ENCODE measurements around the gene CABLES2.

CABLES2 gene

GRCh38 chr20:62368976-62369814 lies 37.9 kb downstream of the CABLES2 start:
- Mint-ChIP-seq H3K4me1 (peaks cover 19% of the 10 kb centered on the region), H3K9me3 (no peaks in the 10 kb centered on the region), H3K4me3 (no peak overlapping the region), H3K36me3 (no peaks in the 10 kb centered on the region), H3K27ac (no peak overlapping the region)
- no peak for ATAC-seq
- DNase-seq (ENCODE audit: low spot score in 2 of 2), result no peak

GRCh38 chr20:62368392-62368975 lies 38.6 kb downstream of the CABLES2 start:
- peak overlapping the region; percentile 73 for H3K4me3 Mint-ChIP-seq
- no peak for ATAC-seq

GRCh38 chr20:62367633-62368391 lies 39.3 kb downstream of the CABLES2 start:
- no peak for DNase-seq (ENCODE audit: low spot score in 2 of 2)
- peaks cover 15% of the 10 kb centered on the region for H3K4me1 Mint-ChIP-seq
- H3K9me3 Mint-ChIP-seq, result no peaks in the 10 kb centered on the region
- ATAC-seq, result no peak
- H3K4me3 Mint-ChIP-seq, result peak overlapping the region; percentile 73
- no peaks in the 10 kb centered on the region for H3K36me3 Mint-ChIP-seq
- no peak overlapping the region for H3K27ac Mint-ChIP-seq

More at GRCh38 chr20:62368392-62368975, 38.6 kb downstream of the CABLES2 start:
- Mint-ChIP-seq H3K9me3 (no peaks in the 10 kb centered on the region), H3K27ac (no peak overlapping the region), H3K4me1 (peaks cover 19% of the 10 kb centered on the region), H3K36me3 (no peaks in the 10 kb centered on the region)
- DNase-seq (ENCODE audit: low spot score in 2 of 2), result no peak

- peaks cover 13% of the 10 kb centered on the region for H3K4me1 Mint-ChIP-seq
- no peak within 1 kb of the TSS for H3K27ac Mint-ChIP-seq
- H3K9me3 Mint-ChIP-seq, result no peaks in the 10 kb centered on the region
- peak within 1 kb of the TSS; percentile 73 for H3K4me3 Mint-ChIP-seq
- peak; percentile 57 for ATAC-seq
- H3K36me3 Mint-ChIP-seq, result no peaks in the 10 kb centered on the region
- peak in 1 of 2 donors; percentile 34 for DNase-seq (ENCODE audit: low spot score in 2 of 2)
Measured at GRCh38 chr20:62367136-62367632, 39.9 kb downstream of the CABLES2 start, which contains the start of gene LAMA5. Gene LAMA5, minus strand, starts transcription at chr20:62367312. Its CDS starts 67 bp downstream, at chr20:62367245.

GRCh38 chr20:62366370-62367135 lies 40.5 kb downstream of the CABLES2 start:
- Mint-ChIP-seq H3K4me3 (peak overlapping the region; percentile 39), H3K36me3 (no peaks in the 10 kb centered on the region), H3K4me1 (peaks cover 13% of the 10 kb centered on the region), H3K27ac (no peak overlapping the region), H3K9me3 (no peaks in the 10 kb centered on the region)
- ATAC-seq (no peak), DNase-seq (ENCODE audit: low spot score in 2 of 2) (peak in 1 of 2 donors; percentile 33)

- ATAC-seq, result no peak
- H3K36me3 Mint-ChIP-seq, result no peaks in the 10 kb centered on the region
- no peaks in the 10 kb centered on the region for H3K9me3 Mint-ChIP-seq
- no peak overlapping the region for H3K27ac Mint-ChIP-seq
- DNase-seq (ENCODE audit: low spot score in 2 of 2), result no peak
- H3K4me3 Mint-ChIP-seq, result peak overlapping the region; percentile 39
- peaks cover 13% of the 10 kb centered on the region for H3K4me1 Mint-ChIP-seq
Measured at GRCh38 chr20:62365814-62366369, 41.2 kb downstream of the CABLES2 start.

- no peaks in the 10 kb centered on the region for H3K36me3 Mint-ChIP-seq
- no peaks in the 10 kb centered on the region for H3K9me3 Mint-ChIP-seq
- peak overlapping the region; percentile 39 for H3K4me3 Mint-ChIP-seq
- DNase-seq (ENCODE audit: low spot score in 2 of 2), result no peak
- no peak overlapping the region for H3K27ac Mint-ChIP-seq
- peaks cover 13% of the 10 kb centered on the region for H3K4me1 Mint-ChIP-seq
- ATAC-seq, result no peak
Measured at GRCh38 chr20:62364911-62365736, 42.0 kb downstream of the CABLES2 start.

GRCh38 chr20:62363920-62364851 lies 42.9 kb downstream of the CABLES2 start:
- Mint-ChIP-seq H3K36me3 (no peaks in the 10 kb centered on the region), H3K4me3 (no peak overlapping the region), H3K9me3 (no peaks in the 10 kb centered on the region), H3K27ac (no peak overlapping the region), H3K4me1 (peaks cover 9% of the 10 kb centered on the region)
- ATAC-seq (no peak), DNase-seq (ENCODE audit: low spot score in 2 of 2) (no peak)

GRCh38 chr20:62362991-62363919 lies 43.8 kb downstream of the CABLES2 start:
- H3K4me1 Mint-ChIP-seq, result peaks cover 7% of the 10 kb centered on the region
- H3K36me3 Mint-ChIP-seq, result no peaks in the 10 kb centered on the region
- H3K4me3 Mint-ChIP-seq, result no peak overlapping the region
- H3K9me3 Mint-ChIP-seq, result no peaks in the 10 kb centered on the region
- ATAC-seq, result no peak
- DNase-seq (ENCODE audit: low spot score in 2 of 2), result no peak
- H3K27ac Mint-ChIP-seq, result no peak overlapping the region

GRCh38 chr20:62362590-62362940 lies 44.5 kb downstream of the CABLES2 start:
- H3K9me3 Mint-ChIP-seq, result no peaks in the 10 kb centered on the region
- H3K4me1 Mint-ChIP-seq, result peaks cover 7% of the 10 kb centered on the region
- DNase-seq (ENCODE audit: low spot score in 2 of 2) (no peak), ATAC-seq (no peak)
- no peak overlapping the region for H3K27ac Mint-ChIP-seq
- H3K36me3 Mint-ChIP-seq, result no peaks in the 10 kb centered on the region
- H3K4me3 Mint-ChIP-seq, result no peak overlapping the region

GRCh38 chr20:62361799-62362589 lies 45.1 kb downstream of the CABLES2 start:
- no peak overlapping the region for H3K27ac Mint-ChIP-seq
- no peak for ATAC-seq
- H3K36me3 Mint-ChIP-seq, result no peaks in the 10 kb centered on the region
- no peaks in the 10 kb centered on the region for H3K9me3 Mint-ChIP-seq
- peaks cover 7% of the 10 kb centered on the region for H3K4me1 Mint-ChIP-seq
- H3K4me3 Mint-ChIP-seq, result no peak overlapping the region
- DNase-seq (ENCODE audit: low spot score in 2 of 2), result no peak

All from stimulated activated effector memory CD8-positive, alpha-beta T cell treated with anti-CD3 and anti-CD28 coated beads, Interleukin-12 subunit alpha, Interleukin-12 subunit beta, amount 100 ng/mL, for 72 hours (primary cell).